ENCODE measurements around the gene KLF9.

The KLF9 gene

GRCh38 chr9:70442328-70442848 is 27.9 kb upstream of the KLF9 start:
- POLR2A ChIA-PET = no interaction called here
- no peak overlapping the region for H3K4me3 ChIP-seq (ENCODE audit: low read depth, low read length)
- no peak for DNase-seq (ENCODE audit: low read depth, low spot score)
- CTCF ChIA-PET = no interaction called here
- TF ChIP-seq, protein P1, sequence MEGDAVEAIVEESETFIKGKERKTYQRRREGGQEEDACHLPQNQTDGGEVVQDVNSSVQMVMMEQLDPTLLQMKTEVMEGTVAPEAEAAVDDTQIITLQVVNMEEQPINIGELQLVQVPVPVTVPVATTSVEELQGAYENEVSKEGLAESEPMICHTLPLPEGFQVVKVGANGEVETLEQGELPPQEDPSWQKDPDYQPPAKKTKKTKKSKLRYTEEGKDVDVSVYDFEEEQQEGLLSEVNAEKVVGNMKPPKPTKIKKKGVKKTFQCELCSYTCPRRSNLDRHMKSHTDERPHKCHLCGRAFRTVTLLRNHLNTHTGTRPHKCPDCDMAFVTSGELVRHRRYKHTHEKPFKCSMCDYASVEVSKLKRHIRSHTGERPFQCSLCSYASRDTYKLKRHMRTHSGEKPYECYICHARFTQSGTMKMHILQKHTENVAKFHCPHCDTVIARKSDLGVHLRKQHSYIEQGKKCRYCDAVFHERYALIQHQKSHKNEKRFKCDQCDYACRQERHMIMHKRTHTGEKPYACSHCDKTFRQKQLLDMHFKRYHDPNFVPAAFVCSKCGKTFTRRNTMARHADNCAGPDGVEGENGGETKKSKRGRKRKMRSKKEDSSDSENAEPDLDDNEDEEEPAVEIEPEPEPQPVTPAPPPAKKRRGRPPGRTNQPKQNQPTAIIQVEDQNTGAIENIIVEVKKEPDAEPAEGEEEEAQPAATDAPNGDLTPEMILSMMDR (IDR thresholded peaks at IDR 0.05; ENCODE audit: insufficient read depth, low read length, missing control alignments) = no peak

GRCh38 chr9:70441622-70442021 is 27.2 kb upstream of the KLF9 start:
- CTCF ChIA-PET = interaction anchor here (1.8 kb wide), 1 partner anchor 14 kb away, joined by 6 read pairs; no protein-coding TSS in a partner anchor
- POLR2A ChIA-PET = no interaction called here
- TF ChIP-seq, protein P1 (IDR thresholded peaks at IDR 0.05; ENCODE audit: insufficient read depth, low read length, missing control alignments) = no peak
- H3K4me3 ChIP-seq (ENCODE audit: low read depth, low read length) = no peak overlapping the region
- no peak for DNase-seq (ENCODE audit: low read depth, low spot score)

- H3K4me3 ChIP-seq (ENCODE audit: low read depth, low read length) = no peak overlapping the region
- TF ChIP-seq, protein P1 (IDR thresholded peaks at IDR 0.05; ENCODE audit: insufficient read depth, low read length, missing control alignments) = no peak
- ChIA-PET CTCF (interaction anchor here (0.8 to 1.8 kb wide), 5 partner anchors 12 to 44 kb away, joined by 3 to 6 read pairs (median 5); no protein-coding TSS in a partner anchor), POLR2A (no interaction called here)
- DNase-seq (ENCODE audit: low read depth, low spot score) = no peak
These were observed 25.7 kb upstream of the KLF9 start for GRCh38 chr9:70439991-70440706.

- POLR2A ChIA-PET = interaction anchor here (1.1 kb wide), 1 partner anchor 17 kb away, joined by 3 read pairs; no protein-coding TSS in a partner anchor
- no peak for DNase-seq (ENCODE audit: low read depth, low spot score)
These were observed 24.0 kb upstream of the KLF9 start for GRCh38 chr9:70438341-70438928.

GRCh38 chr9:70435948-70436347 is 21.5 kb upstream of the KLF9 start:
- TF ChIP-seq, protein P1 (IDR thresholded peaks at IDR 0.05; ENCODE audit: insufficient read depth, low read length, missing control alignments) = no peak
- CTCF ChIA-PET = interaction anchor here (2.2 kb wide), 1 partner anchor 9 kb away, joined by 8 read pairs; no protein-coding TSS in a partner anchor
- POLR2A ChIA-PET = no interaction called here
- H3K4me3 ChIP-seq (ENCODE audit: low read depth, low read length) = no peak overlapping the region
- no peak for DNase-seq (ENCODE audit: low read depth, low spot score)

More at GRCh38 chr9:70438341-70438928, 24.0 kb upstream of the KLF9 start:
- CTCF ChIA-PET = no interaction called here
- TF ChIP-seq, protein P1 (IDR thresholded peaks at IDR 0.05; ENCODE audit: insufficient read depth, low read length, missing control alignments) = no peak
- H3K4me3 ChIP-seq (ENCODE audit: low read depth, low read length) = no peak overlapping the region

DNA sequence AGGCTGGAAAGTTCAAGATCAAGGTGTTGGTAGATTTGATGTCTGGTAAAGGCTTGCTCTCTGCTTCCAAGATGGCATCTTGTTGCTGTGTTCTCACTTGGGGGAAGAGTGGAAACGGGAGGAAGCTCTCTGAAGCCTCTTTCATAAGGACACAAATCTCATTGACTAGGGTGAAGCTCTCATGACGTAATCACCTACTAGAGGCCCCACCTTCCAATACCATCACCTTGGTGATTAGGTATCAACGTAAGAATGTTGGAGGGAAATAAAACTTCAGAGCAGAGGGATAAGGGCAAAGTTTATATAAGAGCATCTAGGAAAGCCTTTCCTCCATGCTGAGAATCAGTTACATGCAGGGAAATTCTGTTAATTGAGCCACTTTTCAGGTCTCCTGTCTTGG is 15.4 kb upstream of the KLF9 start:
- CTCF ChIA-PET = no interaction called here
- POLR2A ChIA-PET = no interaction called here
- no peak for DNase-seq (ENCODE audit: low read depth, low spot score)

More for the DNA sequence above, 15.4 kb upstream of the KLF9 start:
- TF ChIP-seq, protein P1 (IDR thresholded peaks at IDR 0.05; ENCODE audit: insufficient read depth, low read length, missing control alignments) = no peak
- no peak overlapping the region for H3K4me3 ChIP-seq (ENCODE audit: low read depth, low read length)
